HG02642 (cell line): Measurements from ENCODE around the gene KRT15.

Experiments
- ATAC-seq: cut with Tn5 transposase; IDR thresholded peaks from one replicate; pipeline ENCODE4 v1.9.1; 2021; ENCODE audit warnings: mild to moderate bottlenecking; ENCODE audit not compliant: unreplicated experiment, poor library complexity

The KRT15 gene

GRCh38 chr17:41528959-41529353, 10.3 kb upstream of the KRT15 start:
- no peak for ATAC-seq

- ATAC-seq = no peak
Measured at GRCh38 chr17:41527063-41528023, 8.7 kb upstream of the KRT15 start.

- ATAC-seq = no peak
Measured at GRCh38 chr17:41524261-41524660, 5.6 kb upstream of the KRT15 start.

GRCh38 chr17:41523787-41524186, 5.1 kb upstream of the KRT15 start:
- no peak for ATAC-seq

GRCh38 chr17:41523225-41523593, 4.5 kb upstream of the KRT15 start:
- no peak for ATAC-seq

- ATAC-seq = no peak
Measured at GRCh38 chr17:41522301-41523224, 3.9 kb upstream of the KRT15 start.

- no peak for ATAC-seq
Measured at GRCh38 chr17:41521574-41522261, 3.0 kb upstream of the KRT15 start.

GRCh38 chr17:41520821-41521521, 2.3 kb upstream of the KRT15 start:
- ATAC-seq = no peak

GRCh38 chr17:41519501-41520224, 973 bp upstream of the KRT15 start:
- no peak for ATAC-seq

- no peak for ATAC-seq
Measured at GRCh38 chr17:41518031-41518430, 659 bp downstream of the KRT15 start.

GRCh38 chr17:41516830-41517283, 1.8 kb downstream of the KRT15 start:
- no peak for ATAC-seq

- no peak for ATAC-seq
Measured at GRCh38 chr17:41516147-41516829, 2.4 kb downstream of the KRT15 start.

GRCh38 chr17:41513168-41513547, 5.5 kb downstream of the KRT15 start:
- no peak for ATAC-seq

GRCh38 chr17:41512546-41513167, 6.0 kb downstream of the KRT15 start:
- ATAC-seq = no peak

- no peak for ATAC-seq
Measured at GRCh38 chr17:41511716-41512115, 7.0 kb downstream of the KRT15 start.

- no peak for ATAC-seq
Measured at GRCh38 chr17:41511116-41511515, 7.6 kb downstream of the KRT15 start.

- ATAC-seq = no peak
Measured at GRCh38 chr17:41510251-41511065, 8.2 kb downstream of the KRT15 start.
